OCI-LY1 (cell line): ENCODE measurements around the gene CLCN6.

Source experiments
- CTCF ChIP-seq: fragments of 200-600 bp; sonication (generic), shearing (Covaris generic); IDR thresholded peaks from 2 replicates; pipeline ENCODE4 v1.5.1; 2017; ENCODE audit warnings: mild to moderate bottlenecking, antibody characterized with exemption, low read length, moderate library complexity, mixed read lengths
- EZH2 ChIP-seq: fragments of 200-600 bp; sonication (generic), shearing (Covaris generic); IDR thresholded peaks from 2 replicates; pipeline ENCODE4 v1.8.0; 2017; ENCODE audit warnings: borderline replicate concordance, mixed run types, mild to moderate bottlenecking, antibody characterized with exemption, low read length, moderate library complexity, mixed read lengths

- TF ChIP-seq CTCF: no peak
- TF ChIP-seq EZH2: no peak
Measured at GRCh38 chr1:11788549-11789053, 17.4 kb upstream of the CLCN6 start.
